ENCODE data around the gene CEACAM19.
A peak's percentile ranks its signal among the peaks of the same experiment; 100 is the strongest.
"Not testable (repeated sequence)": the region's sequence is repeated elsewhere in the genome, so short reads cannot be mapped to it uniquely, and the experiment has no call there.

The CEACAM19 gene

DNA sequence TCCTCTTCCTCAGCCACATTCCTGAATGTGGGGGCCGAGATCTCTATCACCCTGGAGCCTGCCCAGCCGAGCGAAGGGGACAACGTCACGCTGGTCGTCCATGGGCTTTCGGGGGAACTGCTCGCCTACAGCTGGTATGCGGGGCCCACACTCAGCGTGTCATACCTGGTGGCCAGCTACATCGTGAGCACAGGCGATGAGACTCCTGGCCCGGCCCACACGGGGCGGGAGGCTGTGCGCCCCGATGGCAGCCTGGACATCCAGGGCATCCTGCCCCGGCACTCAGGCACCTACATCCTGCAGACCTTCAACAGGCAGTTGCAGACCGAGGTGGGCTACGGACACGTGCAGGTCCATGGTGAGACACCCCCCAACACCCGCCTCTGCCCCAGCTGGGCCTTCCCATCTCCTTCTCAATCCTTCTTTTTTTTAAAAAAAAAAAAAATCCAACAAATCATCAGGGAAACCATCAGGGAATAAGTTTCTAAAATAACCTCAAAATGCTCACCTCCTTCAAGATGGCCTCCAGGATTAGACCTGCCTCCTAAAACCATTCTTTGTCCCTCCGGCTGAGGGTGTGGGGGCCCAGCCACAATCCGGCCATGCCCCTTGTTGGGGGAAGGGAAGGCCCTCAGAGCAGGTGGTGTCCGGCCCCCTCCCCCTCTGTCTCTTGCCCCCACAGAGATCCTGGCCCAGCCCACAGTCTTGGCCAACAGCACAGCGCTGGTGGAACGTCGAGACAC is 32.2 kb downstream of the CEACAM19 start:
- DNase-seq = no peak

DNA sequence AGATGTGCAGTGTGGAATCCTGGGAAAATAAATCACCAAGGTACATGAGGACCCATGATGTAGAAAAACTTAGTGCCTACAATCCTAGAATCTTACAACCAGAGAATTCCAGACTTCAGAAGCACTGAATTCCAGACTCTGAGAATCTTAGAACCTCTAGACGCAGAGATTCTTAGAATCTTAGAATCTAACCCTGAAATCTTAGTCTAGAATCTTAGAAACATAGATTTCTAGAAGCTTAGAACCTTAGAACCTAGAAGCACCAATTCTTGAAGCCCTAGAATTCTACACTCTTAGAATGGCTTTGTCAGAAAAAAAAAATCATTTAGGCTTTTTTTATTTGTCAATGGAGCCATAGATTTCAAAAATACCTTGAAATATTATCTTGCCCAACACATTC is 33.7 kb downstream of the CEACAM19 start:
- DNase-seq = no peak

GRCh38 chr19:44705502-44706010 is 34.3 kb downstream of the CEACAM19 start:
- DNase-seq = no peak

DNA sequence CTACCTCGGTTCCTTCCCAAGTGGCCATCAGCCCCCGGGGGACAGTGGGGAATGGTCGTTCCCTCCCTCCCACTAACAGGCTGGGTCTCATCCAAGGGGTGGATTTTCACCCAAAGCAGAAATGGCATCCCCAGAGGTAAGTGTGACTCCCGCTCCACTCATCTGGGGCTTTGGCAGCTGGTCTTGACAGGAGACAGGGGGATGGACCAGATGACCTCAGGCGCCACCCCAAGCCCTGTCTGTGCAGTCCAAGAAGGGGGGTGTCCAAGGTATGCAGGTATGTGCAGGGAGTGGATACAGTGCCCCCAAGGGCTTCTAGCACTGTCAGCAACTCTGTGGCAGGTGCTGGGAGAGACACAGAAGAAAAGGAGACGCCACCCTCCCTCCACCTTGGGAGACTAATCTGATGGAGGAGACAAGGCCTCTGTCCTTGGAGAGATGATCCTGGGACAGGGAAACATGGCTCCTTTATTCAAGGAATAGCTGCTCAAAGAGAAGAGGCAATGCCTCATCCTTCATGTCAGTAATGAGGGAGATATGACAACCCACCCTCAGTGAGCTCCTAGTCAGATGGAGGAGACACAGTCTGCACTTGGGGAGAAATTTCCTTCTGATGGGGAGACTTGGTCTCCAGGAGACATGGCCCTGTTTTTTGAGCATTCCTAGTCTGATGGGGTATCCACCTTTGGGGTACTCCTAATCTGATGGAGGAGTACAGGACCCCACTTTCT is 35.4 kb downstream of the CEACAM19 start:
- DNase-seq = no peak

DNA sequence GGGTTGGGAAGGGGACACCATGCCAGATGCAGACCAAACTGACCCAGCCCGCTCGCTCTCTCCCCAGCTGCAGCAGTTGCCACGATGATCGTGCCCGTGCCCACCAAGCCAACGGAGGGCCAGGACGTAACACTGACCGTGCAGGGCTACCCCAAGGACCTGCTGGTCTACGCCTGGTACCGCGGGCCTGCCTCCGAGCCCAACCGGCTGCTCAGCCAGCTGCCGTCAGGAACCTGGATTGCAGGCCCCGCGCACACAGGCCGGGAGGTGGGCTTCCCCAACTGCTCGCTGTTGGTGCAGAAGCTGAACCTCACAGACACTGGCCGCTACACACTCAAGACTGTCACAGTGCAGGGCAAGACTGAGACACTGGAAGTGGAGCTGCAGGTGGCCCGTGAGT is 36.5 kb downstream of the CEACAM19 start:
- DNase-seq = no peak

DNA sequence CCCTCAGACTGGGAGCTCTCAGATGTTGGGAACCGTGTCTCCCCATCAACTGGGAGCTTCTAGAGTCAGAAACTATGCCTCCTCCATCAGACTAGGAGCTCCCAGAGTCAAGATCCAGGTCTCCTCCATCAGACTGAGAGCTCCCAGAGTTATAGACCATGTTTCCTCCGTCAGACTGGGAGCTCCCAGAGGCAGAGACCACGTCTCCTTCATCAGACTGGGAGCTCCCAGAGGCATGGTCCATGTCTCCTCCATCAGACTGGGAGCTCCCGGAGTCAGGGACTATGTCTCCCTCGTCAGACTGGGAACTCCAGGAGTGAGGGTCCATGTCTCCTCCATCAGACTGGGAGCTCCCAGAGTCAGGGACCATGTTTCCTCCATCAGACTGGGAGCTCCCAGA is 37.7 kb downstream of the CEACAM19 start:
- no peak for DNase-seq

DNA sequence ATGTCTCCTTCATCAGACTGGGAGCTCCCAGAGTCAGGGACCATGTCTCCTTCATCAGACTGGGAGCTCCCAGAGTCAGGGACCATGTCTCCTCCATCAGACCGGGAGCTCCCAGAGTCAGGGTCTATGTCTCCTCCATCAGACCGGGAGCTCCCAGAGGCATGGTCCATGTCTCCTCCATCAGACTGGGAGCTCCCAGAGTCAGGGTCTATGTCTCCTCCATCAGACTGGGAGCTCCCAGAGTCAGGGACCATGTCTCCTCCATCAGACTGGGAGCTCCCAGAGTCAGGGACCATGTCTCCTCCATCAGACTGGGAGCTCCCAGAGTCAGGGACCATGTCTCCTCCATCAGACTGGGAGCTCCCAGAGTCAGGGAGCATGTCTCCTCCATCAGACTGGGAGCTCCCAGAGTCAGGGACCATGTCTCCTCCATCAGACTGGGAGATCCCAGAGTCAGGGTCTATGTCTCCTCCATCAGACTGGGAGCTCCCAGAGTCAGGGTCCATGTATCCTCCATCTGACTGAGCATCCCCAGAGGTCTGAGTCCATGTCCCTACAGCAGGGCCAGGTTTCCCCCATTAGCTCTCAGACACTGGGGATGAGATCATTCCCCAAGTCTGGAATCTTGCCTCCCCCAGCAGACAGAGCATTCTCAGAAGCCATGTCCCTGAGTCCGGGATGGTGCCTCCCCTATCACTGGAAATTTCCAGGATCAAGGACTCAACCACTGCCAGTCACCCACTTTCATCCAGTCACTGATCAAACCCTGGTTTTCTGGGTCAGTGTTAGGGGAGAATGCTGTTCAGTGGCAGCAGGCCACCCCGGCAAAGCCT is 38.4 kb downstream of the CEACAM19 start:
- not testable (repeated sequence) for DNase-seq

GRCh38 chr19:44710483-44710882 is 39.2 kb downstream of the CEACAM19 start:
- DNase-seq = no peak

- no peak for DNase-seq
Observed at GRCh38 chr19:44712864-44713515, 41.7 kb downstream of the CEACAM19 start.

GRCh38 chr19:44714597-44715169 is 43.4 kb downstream of the CEACAM19 start:
- DNase-seq = no peak

GRCh38 chr19:44717603-44718002 is 46.3 kb downstream of the CEACAM19 start:
- DNase-seq = no peak

DNA sequence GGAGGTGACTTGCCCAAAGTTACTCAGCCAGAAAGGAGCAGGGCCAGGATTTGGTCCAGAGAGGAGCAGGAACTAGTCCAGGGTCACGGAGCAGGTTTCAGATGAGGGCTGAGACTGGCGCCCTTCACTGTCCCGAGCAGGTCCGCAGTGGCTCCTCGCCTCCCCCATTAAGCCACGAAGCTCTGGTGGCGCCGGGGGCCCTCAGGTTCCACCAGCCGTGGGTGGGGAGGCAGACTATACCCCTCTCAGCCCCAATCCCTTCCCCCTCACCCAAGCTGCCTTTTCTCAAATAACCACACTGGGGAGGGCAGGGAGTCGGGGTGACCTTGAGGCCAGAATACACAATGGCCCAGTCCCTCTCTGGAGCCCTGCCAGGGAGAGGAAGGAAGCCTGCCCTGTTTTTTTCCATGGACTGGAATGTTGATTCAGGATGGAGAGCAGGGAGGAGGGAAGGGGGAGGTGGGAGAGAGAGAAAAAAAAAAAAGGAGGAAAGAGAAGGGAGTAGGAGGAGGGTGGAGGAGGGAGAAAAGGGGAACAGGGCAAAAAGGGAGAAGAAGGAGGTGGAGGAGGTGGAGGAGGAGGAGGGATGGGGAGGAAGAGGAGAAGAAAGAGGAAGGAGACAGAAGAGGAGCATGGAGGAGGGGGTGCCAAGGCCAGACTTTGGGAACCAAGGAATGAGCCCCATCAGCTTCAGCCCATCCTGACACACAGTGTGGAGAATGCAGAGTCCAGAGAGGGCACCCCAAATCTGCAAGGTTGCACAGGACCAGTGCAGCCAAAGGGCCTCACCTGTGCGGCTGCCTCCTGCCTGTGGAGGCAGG is 47.4 kb downstream of the CEACAM19 start:
- DNase-seq = peak; percentile 59

DNA sequence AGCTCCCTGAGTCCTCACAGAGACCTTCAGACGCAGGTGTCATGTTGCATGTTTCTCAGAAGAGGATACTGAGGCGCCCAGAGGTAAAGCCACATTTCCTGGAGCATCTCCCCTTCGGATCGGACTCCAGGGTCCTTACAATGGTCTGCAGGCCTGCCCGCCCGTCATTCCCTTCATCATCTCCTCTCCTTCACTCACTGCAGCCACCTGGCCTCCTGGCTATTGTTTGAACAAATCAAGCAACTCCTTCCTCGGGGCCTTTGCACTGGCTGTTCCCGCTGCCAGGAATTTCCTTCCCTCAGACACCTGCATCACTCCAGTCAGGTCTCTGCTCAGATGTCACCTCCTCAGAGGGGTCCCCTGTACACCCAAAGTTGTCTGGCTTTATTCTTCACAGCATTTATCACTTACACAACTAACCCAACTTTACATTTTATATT is 48.0 kb downstream of the CEACAM19 start:
- no peak for DNase-seq

DNA sequence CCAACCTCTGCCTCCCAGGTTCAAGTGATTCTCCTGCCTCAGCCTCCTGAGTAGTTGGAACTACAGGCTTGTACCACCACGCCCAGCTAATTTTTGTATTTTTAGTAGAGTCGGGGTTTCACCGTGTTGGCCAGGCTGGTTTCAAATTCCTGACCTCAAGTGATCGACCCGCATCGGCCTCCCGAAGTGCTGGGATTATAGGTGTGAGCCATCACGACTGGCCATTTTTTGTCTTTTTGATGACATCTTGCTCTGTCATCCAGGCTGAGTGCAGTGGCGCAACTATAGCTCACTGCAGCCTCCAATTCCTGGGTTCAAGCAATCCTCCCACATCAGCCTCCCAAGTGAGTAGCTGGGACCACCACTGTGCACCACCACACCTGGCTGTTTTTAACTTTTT is 49.1 kb downstream of the CEACAM19 start:
- DNase-seq = not testable (repeated sequence)

DNA sequence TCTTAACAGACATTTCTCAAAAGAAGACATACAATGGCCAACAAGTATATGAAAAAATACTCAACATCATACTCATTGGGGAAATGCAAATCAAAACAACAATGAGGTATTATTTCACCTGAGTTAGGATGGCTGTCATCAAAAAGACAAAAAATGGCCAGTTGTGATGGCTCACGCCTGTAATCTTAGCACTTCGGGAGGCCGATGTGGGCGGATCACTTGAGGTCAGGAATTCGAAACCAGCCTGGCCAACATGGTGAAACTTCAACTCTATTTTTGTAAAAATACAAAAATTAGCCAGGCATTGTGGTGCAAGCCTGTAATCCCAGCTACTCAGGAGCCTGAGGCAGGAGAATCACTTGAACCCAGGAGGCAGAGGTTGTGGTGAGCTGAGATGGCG is 49.7 kb downstream of the CEACAM19 start:
- no peak for DNase-seq

GRCh38 chr19:44721369-44721768 is 50.1 kb downstream of the CEACAM19 start:
- not testable (repeated sequence) for DNase-seq

DNA sequence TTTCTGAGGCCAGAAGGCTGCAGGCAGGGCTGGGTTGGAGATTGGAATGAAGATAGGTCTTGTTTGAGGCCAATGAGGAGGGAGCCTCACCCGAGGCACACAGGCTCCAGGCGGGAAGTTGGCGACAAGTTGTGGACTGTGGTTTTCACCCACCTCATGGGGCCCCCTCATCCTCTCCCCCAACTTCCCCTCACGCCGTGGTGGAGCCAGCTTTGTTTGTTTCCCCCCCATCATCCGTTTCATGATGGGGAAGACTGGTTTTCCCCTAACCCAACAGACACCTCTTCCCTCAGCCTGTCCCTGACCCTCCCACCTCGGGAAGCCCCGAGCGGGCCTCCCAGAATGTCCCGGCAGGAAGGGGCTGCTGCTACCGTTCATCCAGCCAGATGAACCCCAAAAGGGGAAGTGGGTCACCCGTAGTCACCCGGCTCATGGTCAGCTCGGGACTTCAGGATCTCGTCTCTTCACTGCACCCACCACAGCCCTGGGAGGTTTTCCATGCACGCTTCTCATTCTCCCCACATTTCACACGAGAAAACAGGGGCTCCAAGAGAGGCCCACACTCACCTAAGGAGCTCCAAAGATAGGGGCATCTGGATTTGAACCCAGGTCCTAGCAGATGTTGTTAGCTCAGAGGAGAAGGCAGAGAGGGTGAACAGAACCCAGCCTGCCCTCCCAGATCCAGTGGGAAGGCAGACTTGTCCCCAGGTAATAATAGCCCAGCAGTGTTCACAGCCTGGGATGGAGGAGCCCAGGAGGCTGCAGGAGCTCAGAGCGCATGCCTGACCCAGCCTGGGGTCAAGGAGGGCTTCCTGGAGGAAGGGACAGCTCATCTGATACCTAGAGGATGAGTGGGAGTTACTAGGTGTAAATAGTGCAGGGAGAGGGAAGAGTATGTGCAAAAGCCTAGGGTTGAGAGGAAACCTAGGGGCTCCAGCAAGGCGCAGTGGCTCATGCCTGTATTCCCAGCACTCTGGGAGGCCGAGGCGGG is 51.1 kb downstream of the CEACAM19 start:
- no peak for DNase-seq

- DNase-seq = no peak
Observed at GRCh38 chr19:44723299-44723951, 52.1 kb downstream of the CEACAM19 start.

DNA sequence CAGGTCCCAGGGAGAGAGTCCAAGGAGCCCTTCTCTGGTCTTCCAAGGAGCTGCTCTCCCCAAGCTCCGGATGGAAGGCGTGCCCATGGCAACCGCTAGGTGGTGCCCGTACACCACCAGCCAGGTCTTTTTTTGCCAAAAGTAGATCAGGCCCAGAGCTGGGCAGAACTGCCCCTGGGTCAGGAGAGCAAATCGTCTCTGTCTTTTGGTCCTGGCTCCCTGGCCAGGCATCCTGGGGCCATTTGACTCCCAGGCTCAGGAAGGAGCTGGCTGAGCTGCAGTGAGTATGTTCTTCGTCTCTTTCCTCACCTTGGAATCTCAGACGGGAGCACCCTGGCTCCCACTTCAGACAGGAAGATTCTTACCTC is 52.7 kb downstream of the CEACAM19 start:
- DNase-seq = peak; percentile 88

DNA sequence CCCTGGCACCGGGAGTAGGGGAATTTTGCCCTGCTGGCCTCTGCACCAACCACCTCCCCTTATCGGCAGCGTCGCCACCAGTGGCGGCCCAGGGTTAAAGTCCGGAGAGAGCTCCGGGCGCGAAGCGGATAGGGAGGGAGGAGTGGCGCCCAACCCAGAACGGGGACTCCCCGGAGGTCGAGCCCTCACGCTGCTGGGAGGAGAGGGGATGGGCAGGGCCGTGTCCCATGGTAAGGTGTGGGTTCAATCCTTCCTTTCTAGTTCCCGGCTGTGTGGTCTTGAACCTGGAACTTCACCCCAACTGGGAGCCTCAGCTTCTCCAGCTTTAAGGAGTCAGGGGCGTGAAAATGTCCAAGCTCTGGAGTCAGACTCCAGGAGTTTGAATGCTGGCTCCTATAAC is 54.0 kb downstream of the CEACAM19 start:
- no peak for DNase-seq
